HG03196 (cell line): ENCODE results near the gene DMXL1.

ENCODE experiments used
- ATAC-seq: cut with Tn5 transposase; IDR thresholded peaks from one replicate; pipeline ENCODE4 v1.9.1; 2021; ENCODE audit not compliant: unreplicated experiment

Gene DMXL1, protein sequence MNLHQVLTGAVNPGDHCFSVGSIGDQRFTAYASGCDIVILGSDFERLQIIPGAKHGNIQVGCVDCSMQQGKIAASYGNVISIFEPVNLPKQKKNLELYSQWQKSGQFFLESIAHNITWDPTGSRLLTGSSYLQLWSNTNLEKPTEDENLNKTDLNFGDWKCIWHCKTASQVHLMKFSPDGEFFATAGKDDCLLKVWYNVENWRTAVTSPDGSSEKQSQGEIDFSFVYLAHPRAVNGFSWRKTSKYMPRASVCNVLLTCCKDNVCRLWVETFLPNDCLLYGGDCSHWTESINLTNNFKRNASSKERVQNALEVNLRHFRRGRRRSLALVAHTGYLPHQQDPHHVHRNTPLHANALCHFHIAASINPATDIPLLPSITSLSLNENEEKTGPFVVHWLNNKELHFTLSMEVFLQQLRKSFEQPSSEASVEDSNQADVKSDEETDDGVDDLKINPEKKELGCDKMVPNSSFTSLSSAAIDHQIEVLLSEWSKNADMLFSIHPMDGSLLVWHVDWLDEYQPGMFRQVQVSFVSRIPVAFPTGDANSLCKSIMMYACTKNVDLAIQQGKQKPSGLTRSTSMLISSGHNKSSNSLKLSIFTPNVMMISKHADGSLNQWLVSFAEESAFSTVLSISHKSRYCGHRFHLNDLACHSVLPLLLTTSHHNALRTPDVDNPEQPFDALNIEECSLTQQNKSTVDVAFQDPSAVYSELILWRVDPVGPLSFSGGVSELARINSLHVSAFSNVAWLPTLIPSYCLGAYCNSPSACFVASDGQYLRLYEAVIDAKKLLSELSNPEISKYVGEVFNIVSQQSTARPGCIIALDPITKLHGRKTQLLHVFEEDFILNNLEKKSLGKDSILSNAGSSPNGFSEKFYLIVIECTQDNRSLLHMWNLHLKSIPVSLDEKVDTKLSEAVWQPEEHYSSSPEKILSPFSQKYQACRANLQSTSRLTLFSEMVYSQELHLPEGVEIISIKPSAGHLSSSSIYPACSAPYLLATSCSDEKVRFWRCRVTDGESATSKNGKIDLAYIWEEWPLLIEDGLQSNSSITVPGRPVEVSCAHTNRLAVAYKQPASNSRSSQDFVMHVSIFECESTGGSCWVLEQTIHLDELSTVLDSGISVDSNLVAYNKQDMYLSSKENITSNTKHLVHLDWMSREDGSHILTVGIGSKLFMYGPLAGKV (N-terminal part only)

DNA sequence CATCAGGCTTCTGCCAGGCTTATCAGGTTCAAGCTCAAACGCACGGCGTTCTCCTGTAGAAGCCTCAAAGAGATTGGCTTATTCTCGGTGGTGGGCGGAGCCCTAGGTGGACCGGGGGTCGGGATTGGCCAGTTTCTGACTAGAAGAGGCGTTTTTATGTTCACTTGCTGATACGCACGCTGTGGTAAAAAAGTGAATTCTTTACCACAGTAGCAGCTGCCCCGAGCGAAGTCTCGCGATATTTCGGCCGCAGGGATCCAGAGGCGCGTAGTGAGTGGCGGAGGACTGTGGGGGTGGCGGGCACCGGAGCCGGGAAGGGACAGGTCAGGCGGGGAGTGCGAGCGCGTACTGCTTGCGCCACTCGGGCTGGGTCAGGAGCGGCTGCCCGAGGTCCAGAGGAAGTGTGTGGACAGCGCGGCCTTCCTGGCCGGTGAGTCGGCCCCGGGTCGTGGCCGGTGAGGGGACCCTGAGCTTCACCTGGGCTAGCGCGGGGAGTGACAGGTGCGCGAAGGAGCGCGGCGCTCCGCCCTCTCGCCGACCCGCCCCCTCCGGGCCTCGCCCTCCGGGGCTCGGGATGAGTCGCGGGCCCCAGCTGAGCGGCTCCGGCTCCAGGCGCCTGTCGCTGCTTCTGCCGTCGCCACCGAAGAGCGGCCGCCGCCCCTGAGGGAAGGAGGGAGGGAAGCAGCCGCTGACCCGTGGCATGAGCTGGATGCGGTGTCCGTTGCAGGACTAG is at the start of gene DMXL1:
Gene DMXL1 (plus strand): TSS at position 260 of the 733 bp plus-strand sequence. CDS start 483 bp downstream, outside the sequence.
- peak; percentile 81 for ATAC-seq

DNA sequence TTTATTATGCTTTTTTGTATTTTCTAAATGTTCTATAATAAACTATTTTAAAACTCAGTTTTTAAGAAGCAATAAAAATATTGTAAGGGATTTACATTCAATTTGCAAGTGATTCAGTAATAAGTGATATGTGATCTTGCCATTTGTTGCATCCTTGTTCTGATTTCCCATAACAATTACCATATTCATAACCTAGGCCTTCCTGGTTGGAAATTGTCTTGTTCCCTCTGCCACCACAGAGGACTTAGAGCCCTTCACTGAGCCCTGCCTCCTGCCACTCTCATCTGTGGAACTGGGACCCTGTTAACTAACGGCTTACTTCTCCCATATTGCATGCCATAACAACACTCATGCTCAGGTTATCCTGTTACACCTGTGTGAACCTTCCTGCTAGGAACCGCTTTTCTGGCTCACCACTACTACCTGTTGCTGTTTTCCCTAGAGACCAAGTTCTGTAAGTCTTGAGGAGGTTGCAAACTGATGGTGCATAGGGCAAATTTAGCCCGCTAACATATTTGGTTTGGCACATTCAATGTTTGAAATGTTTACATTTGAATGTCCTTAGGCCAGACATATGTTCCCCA is 49.6 kb upstream of the DMXL1 start:
- no peak for ATAC-seq

DNA sequence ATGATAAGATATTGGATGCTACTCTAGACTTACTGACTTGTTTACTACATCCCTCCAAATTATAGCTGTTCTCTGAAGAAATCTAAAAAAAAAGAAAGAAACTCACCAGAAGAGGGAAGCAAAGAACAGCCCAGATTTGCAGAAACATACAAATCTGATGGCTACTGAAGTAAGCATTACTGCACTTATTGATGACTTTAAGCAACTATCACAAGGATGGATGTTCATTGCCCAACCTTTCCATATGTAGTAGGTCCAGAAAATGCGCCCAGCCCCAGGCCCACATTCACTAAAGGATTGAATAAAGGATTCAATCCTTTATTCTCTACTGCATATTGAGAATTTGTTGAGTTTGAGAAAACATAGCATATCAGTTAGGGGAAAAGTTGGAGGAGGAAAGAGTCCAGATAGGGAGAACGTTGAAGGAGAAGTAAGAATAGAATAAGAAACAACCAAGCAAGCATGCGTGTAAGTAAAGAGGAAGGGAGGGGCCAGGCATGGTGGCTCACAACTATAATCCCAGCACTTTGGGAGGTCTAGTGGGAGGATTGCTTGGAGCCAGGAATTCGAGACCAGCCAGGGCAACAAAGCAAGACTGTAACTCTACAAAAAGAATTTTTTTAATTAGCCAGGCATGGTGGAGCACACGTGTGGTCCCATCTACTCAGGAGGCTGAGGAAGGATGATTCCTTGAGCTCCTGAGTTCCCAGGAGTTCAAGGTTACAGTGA is 48.7 kb upstream of the DMXL1 start:
- peak; percentile 68 for ATAC-seq

DNA sequence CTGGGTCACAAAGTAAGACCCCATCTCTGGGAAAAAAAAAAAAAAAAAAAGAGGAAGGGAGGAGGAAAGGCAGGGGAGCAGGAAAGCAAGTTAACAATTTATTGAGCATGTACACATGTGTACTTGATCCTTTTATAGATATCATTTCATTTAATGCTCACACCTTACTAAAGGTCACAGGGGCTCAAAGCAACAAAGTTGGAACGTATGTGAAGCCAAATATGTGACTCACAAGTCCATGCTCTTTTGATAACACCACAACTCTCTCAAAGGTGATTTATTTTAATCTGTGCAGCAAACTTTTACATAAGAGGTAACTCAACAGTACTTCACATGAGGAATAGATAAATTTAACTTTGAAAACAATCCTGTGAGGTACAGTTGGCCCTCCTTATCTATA is 48.1 kb upstream of the DMXL1 start:
- ATAC-seq, result no peak

DNA sequence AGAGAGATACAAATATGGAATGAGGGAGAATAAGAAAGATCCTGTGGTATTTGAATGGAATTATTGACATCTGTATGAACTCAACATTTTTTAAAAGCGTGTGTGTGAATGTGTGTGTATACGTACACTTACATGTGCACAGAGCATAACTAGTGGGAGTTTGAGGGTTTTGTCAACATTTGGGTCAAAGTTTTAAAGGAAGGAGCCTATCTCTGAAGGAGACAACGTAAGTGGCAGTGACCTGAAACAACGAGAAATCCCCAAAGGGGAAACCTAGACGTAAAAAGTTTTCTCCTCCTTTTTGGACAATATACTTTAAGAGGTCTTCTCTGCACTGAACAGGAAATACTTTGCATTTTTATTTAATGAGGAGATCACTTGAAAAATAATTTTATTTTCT is 42.3 kb upstream of the DMXL1 start:
- ATAC-seq, result no peak

DNA sequence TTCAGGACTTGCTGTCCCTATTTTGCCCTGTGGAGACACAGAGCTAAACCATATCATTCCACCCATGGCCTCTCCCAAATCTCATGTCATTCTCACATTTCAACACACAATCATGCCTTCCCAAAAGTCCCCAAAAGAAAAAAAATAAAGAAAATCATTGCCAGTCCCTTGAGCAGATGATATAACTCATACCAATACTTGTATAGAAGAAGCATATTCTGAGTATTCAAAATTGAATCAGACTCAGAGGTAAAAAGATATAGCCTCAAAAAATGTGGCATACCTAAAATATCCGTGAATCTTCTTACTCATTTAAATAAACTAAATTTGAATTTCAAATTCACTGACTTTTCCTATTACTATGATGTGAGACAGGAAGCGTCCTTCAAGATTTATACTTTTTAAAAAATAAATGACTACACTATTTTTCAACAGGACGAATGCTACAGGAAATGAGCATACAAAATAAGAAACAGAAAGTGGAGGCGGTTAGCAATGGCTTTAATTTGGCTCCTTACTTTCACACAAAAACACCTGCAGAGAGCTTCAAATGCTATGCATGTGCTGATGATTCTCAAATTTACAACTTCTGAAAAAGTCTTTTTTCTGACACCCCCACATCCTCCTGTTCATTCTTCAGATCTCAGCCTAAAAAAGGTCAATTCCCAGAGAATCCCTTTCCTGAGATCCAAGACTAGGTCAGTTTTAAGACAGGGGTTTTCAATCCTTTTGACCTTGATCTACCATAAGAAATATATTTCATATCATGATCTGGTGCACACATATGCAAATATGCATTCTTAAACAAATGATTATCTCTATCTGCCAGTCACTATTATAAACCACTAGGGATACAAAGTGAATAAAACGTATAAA is 39.6 kb upstream of the DMXL1 start:
- ATAC-seq, result peak; percentile 81

DNA sequence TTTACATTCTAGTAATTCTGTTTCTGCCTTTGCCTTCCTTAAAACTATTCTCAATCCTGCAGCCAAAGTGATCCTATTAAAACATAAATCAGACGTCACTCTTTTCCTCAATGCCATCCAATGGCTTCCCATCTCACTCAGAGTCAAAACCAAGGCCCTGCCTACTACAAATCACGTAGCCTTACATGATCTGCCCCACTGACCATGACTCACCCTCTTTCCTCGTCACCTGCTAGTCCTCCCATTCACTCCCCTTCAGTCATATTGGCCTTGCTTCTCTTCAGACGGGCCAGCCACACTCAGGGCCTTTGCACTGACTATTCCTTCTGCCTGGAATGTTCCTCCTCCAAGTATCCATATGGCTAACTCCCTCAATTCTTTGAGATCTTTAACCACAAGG is 39.0 kb upstream of the DMXL1 start:
- peak; percentile 76 for ATAC-seq

DNA sequence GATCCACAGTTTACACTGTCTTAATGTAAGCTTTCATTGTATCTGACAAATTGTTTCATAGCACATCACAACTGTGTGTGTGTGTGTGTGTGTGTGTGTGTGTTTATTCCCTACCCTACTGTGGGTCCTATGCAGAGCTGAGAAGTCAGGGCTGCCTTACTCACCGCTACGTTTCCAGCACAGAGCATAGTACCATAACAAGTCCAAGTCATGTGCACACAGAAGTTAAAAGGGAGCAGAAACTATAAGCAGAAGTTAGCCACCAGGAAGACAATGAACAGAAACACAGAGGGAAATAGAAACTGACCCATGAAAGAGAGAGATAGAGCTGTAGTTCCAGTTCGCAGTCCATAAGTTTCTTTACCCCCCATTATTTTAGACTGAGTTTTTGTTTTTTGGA is 38.2 kb upstream of the DMXL1 start:
- no peak for ATAC-seq

DNA sequence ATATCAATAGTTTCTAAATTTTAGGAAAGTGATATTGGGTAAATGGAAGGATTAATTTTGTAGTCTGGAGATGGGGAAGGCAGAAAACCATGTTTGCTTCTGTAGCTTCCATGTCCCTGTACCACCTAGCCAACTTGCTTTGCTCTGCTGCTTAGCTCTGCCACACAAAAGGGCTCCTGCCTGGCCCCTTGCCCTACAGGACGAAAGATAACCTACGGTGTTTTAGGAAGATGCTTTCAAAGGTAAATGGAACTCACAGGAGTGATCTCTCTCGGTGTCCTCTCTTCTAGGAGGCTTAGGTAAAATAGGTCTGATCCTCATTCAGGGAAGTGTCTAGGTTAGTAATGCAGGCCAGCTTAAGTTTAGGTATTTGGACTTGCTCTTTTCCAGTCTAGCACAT is 37.8 kb upstream of the DMXL1 start:
- ATAC-seq, result no peak

DNA sequence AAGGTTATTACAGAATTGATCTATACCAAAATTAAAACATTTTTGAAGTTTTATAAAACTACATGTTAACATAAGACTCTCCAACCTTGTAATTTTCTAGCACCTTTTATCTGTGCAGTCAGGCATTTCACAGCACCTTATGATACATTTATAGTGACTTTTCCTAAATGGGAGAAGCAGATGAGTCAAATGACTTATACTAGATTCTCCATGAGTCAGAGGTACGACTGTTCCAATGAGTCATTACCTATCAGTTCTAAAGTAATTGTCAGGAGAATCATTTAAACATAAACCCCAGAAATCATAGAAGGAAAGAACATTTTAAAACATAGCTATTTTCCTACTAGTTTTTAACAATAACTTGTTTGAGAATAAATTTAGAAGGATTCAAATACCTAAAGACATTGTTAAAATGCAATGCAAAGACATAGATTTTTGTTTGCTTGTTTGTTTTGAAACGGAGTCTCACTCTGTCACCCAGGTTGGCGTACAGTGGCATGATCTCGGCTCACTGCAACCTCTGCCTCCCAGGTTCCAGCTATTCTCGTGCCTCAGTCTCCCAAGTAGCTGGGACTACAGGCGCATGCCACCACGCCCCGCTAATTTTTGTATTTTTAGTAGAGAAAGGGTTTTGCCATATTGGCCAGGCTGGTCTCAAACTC is 34.7 kb upstream of the DMXL1 start:
- ATAC-seq, result no peak

DNA sequence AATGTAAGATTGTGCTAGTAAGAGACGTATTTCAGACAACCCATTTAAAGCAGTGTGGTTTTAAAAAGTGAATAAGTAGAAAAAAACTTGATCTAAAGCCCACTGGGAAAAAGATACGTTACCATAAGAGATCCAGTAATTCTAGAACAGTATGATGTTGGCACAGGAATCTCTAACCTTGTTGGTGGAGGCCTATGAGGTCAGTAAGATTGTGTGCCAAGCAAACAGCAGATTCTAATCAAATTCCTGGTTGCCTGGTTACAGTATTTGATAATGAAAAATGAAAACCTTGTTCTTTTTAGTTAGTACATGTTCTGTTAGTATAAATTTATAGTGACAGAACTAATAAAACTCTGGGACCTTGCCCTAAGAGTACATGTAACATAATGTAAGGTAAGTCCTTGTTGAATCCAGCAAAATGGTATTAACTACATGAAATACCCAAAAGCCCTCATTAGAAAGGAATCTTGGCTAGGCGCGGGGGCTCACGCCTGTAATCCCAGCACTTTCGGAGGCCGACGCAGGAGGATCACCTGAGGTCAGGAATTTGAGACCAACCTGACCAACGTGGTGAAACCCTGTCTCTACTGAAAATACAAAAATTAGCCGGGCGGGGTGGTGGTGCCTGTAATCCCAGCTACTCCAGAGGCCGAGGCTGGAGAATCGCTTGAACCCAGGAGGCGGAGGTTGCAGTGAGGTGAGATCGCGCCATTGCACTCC is 33.2 kb upstream of the DMXL1 start:
- ATAC-seq, result no peak

DNA sequence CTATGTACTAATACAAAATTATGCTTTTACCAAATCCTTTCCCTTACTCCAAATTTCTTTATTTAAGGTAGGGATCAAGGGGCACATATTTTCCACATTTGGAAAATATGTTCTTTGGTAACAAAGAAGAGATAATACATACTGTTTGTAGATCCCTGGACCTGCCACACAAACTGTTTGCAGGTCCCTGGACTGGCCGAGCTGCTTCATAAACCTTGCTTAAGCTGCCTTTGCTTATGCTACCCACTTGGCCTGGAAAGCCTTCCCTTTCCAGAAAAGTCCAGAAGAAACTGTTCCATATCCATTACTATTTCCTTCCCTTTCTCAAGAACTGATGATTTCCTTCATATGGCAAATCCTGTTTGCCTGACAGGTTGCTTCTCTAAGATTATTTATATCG is 22.6 kb upstream of the DMXL1 start:
- no peak for ATAC-seq

DNA sequence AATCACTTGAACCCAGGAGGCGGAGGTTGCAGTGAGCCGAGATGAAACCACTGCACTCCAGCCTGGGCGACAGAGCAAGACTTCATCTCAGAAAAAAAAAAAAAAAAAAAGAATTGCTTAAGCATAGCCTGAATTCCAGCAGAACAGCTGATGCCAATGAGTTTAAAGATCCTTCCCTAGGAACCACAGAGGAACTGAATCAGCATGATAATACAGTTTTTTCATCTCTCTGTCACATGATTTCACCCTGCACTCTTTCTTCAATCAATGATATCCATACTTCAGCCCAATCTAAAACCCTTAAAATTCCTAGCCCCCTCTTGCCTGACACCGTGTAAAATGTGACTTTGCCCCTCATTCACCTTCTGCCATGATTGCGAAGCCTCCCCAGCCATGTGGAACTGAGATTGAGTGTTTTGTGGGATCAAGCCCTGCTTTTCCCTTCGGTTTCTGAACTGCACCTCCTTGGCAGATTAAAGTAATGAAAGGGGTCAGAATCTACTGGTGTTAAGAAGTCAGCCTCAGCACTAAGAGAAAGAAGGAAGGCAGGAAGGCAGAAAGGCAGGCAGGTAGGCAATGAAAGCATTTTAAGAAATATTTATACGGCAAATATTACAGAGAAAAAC is 20.9 kb upstream of the DMXL1 start:
- ATAC-seq, result no peak

DNA sequence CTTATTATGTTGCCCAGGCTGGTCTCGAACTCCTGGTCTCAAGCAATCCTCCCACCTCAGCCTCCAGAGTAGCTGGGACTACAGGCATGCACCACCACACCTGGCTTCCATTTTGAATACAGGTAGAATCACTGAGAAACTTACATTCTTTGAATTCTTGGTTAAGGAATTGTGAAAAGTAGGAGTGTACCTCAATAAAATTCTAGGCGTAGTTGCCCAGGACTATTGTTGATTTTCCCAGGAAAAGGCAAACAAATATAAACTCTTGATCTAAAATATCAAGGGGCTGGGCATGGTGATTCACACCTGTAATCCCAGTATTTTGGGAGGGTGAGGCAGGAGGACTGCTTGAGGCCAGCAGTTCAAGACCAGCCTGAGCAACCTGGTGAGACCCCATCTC is 16.8 kb upstream of the DMXL1 start:
- ATAC-seq, result no peak

DNA sequence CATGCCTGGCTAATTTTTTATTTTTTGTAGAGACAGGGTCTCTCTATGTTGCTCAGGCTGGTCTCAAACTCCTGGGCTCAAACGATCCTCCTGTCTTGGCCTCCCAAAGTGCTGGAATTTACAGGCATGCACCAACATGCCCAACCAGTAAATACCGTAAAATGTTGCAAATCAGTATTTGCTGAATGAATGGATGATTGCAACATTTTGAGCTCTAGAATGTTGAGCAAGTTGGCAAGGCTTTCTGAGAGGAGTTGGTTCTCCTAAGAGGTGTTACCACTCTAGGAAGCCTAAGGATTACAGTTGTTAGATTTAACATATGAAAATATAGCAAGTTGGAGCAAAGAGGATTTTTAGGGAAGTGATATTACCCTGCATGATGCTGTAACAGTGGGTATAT is 15.6 kb upstream of the DMXL1 start:
- ATAC-seq, result no peak

DNA sequence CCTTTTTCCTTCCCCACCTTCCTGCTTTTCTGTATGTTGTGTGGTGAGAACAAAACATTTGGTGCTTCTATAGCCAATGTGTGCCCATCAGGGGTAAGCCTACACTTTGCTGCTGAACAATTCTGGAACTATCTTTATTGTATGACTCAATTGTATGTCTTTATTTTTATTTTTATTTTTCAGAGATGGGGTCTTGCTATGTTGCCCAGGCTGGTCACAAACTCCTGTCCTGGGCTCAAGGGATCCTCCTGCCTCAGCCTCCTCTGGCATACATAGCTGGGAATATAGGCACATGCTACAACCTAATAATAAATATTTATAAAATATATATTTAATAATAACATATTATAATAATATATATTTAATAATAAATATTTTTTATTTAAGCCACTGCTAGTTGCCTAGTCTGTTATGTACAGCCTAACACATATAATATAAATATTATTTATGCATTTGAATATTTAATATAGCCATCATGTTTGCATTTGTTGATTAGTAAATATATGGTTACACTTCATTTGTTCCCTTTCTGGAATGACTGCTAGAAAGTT is 11.8 kb upstream of the DMXL1 start:
- ATAC-seq, result no peak

DNA sequence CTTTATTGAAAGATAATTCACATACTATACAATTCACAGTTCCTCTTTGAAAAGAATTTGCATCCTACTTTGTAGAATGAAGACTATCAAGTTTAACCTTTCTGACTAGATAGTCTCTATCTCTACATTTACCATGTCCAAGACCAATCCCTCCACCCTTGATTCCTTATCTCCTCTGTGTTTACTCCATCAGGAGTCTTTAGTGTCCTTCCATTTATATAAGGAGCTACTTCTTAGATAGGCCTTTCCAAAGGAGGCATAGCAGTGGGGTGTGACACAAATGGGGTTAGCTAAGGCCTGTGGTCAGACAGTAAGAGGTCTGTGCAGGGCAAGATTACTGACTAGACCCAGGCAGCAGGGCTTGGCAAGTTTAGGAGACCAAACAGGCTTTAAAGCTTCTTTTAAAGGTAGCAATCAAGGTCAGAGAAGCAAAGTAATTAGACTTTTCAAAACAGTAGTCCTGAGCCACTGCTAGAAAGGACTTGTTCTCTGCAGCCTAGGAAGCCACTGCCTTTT is 11.1 kb upstream of the DMXL1 start:
- no peak for ATAC-seq
